IPS-NIHi7 (cell line): ENCODE measurements around the gene NTN3.

ENCODE experiments used
- DNase-seq: peaks from one replicate; pipeline ENCODE4 v3.0.0; 2012; ENCODE audit warnings: mixed read lengths; ENCODE audit errors: extremely low spot score

NTN3 gene

GRCh38 chr16:2497116-2497630 lies 26.1 kb downstream of the NTN3 start:
- DNase-seq, result no peak

GRCh38 chr16:2497695-2498484 lies 26.8 kb downstream of the NTN3 start:
- no peak for DNase-seq

GRCh38 chr16:2498531-2499253 lies 27.6 kb downstream of the NTN3 start:
- DNase-seq, result no peak

DNA sequence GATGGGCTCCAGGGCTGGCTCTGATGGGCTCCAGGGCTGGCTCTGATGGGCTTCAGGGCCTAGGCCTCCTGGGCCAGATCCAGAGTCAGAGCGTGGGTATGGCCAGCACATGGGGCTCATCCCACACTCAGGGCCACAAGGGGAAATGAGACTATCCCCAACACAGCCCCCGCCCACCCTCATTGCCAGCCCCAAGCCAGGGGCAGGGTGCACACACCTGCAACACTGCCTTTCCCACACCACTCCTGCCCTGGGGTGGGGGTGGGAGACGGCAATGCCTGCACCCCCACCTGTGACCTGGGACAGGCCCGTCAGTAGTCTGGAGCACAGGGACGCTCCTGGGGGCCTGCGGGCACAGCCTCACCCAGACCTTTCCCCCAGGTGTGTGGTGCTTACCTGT lies 28.4 kb downstream of the NTN3 start:
- DNase-seq, result no peak

DNA sequence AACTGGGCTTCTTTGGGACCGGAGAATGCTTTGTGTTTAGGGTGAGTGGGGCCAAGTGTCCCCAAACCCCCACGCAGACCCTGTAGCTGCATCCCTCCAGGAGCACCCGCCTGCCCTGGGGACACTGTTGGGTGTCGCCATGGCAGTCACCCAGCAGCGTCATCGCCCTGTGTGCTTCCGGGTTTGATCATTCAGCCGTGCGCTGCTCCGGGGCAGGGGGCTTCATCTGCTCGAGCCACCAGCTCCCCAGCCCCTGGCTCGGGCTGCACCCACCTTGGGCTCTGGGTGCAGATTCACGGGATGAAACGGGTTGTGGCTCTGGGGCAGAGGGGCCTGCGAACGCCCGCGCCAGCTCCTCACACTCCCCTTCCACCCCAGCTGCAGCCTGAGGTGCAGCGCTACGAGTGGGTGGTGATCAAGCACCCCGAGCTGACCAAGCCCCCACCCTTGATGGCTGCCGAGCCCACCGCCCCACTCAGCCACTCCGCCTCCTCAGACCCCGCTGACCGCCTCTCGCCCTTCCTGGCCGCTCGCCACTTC lies 28.9 kb downstream of the NTN3 start:
- no peak for DNase-seq

DNA sequence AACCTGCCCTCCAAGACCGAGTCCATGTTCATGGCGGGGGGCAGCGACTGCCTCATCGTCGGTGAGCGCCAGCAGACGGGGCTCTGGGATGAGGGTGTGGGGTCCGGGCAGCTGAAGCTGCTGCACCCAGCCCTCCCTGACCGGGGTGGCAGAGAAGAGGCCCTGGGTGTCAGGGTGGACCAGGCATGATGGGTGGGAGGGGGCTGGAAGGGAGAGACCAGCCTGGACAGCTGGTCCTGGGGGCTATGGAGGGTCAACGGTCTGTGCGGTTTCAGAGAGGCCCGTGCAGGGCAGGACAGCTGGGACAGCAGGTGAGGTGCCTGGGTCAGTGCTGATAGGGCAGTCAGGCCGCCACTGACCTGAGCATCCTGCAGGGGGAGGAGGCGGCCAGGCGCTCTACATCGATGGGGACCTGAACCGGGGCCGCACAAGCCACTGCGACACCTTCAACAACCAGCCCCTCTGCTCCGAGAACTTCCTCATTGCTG lies 29.4 kb downstream of the NTN3 start:
- no peak for DNase-seq

- DNase-seq, result peak; percentile 95
These were observed 30.0 kb downstream of the NTN3 start for GRCh38 chr16:2500918-2501750.

DNA sequence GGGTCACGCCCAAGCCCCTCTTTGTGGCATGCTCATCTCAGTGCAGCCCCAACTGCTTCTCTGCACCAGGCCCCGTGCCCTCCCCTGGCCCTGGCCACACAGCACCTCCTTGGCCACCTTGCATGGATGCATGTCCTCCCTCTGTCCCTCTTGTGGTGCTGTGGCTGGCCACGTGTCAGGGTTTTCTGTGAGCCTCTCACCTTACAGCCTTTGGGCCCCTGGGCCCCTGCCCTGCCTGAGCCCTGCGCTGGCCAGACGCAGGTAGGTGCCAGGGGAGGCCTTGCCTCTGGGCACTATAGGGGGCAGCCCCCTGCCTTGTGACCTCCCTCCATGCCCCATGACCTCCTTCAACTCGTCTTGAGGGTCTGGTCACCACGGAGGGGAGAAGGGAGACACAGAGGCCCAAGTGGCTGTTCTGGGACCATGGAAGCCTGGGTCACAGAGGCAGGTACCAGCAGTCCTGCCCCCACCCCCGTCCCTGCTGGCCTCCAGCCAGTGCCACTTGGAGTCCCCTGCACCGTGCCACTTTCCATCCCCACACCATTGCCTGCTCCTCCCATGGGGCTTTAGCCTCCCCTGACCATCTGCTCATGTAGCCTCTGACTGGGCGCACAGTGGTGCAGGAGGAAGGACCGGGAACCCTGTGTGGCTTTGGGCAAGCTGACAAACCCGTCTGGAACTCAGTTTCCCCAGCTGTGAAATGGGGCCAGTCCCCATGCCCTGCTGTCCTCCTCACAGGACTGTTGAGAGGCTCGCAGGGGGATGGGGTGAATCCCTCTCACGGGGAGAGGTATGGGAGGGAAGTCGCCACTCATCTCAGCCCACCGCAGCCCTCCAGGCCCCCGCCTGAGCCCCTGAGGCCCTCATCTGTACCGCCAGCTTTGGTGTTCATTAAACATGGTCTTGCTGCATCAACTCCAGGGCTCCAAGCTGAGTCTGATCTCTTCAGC lies 31.1 kb downstream of the NTN3 start:
- DNase-seq, result no peak

DNA sequence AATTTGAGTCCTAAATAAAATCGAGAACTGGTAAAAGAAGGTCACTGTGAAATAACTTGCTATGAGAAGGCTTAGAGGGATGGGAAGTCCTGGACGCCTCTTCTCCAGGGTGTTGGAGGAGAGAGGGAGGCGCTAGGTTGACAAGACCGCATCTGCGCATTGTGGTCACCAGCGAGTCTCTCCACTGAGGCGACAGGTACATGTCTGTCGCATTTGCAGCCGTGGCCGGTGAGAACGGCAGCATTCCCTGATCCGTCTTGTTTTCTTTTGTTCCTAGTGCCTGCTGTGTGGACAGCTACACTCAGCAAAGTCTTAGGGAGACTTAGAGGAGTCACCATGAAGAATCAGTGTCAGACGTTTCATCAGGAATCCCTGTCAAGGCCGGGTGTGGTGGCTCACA lies 34.6 kb downstream of the NTN3 start:
- no peak for DNase-seq

DNA sequence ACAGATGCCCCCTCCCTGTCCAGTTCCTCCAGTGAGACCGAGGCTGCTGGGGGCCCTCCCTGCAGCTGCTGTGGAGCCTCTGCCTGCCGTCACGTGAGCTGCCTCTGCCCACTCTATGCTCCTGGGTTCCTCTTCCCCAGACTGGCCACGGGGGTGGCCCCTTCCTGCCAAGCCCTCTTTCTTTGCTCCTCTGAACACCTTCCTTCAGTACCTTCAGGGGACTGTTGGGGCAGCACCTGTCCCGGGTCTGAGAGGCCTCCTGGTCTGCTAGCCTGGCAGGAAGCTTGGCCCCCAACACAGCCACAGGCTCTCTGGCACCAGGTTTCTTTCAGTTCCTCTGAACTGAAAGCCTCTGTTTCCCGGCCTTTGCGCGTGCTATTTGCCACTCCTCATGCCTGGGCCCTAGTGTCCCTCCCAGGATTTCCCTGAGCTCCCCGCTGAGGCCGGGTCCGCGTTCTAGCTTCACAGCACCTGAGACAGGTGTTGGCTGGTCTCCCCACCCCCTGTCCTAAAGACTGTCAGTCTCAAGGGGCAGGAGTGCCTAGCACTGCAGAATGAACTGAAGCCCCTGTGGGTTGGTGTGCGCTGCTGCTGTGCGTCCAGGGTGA lies 36.1 kb downstream of the NTN3 start:
- no peak for DNase-seq

DNA sequence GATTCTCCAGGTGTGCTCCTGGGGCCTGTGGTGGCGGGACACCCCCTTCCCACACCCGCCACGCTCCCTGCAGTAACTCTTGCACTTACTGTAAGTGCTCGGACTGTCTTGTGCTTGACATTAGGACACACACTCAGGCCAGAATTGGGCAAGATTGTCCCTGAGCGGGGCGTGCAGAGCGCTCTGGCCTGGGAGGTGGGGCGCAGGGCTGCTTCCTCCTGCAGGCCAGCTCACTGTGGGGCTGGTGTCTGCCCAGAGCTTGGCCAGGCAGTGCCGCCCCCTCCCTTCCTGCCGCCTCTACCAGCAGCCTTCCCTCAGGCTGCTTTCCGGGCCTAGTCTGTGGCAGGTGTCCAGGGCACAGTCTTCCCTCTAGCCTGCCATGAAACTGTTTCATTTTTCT lies 36.6 kb downstream of the NTN3 start:
- DNase-seq, result no peak

DNA sequence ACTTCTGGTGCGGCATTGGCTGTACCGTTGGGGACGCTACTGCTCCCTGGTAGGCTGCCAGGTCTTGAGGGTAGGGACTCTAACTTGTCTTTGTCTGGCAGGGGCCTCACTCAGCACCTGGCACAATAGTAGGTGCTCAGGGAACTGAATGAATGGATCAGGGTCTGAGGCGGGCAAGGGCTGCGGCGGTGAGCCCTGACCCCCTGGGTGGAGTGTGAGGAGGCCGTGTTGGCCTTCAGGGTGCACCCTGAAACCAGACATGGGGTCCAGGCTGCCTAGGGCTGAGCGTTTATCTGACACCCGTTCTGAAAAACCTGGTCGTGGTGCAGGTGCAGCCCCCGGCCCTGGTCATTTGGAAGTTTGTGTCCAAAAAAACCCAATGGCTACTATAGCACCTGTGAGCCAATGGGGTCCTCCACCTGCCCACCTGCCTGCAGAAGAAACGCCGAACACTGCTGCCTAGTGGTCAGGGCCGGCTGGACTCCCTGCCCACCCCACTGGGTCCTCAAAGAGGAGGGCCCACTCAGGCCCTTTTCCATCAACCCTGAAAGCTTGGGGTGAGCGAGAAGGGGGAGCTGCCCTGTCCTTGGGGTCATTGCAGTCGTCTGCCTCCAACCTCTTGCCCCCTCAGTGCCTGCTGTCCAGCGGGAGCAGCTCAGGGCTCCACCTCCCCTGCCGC lies 37.8 kb downstream of the NTN3 start:
- no peak for DNase-seq

DNA sequence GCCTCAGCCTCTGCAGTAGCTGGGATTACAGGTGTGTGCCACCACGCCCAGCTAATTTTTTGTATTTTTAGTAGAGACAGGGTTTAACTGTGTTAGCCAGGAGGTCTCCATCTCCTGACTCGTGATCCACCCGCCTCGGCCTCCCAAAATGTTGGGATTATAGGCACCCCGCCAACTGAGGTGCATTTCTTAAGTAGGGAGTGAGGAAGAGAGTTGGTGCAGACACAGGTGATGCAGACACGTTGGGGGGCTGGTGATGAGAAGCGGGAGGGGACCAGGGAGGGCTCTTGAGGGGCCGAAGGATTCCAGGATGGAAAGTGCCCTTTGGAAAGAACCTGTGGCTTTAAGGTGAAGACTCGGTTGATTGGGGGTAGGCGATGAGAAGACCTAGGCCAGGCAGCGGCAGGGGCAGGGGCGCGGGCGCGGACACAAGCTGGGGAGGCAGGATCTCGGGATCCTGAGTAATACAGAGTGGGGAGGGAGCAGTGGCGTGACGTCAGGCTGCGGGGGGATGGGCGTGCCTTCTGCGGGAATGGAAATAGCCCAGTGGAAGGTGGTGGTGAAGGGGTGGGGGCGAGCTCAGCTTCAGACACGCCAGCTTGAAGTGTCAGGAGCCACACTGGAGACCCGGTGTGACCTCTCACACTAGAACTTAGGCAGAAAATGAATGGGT lies 40.2 kb downstream of the NTN3 start:
- DNase-seq, result peak; percentile 31

DNA sequence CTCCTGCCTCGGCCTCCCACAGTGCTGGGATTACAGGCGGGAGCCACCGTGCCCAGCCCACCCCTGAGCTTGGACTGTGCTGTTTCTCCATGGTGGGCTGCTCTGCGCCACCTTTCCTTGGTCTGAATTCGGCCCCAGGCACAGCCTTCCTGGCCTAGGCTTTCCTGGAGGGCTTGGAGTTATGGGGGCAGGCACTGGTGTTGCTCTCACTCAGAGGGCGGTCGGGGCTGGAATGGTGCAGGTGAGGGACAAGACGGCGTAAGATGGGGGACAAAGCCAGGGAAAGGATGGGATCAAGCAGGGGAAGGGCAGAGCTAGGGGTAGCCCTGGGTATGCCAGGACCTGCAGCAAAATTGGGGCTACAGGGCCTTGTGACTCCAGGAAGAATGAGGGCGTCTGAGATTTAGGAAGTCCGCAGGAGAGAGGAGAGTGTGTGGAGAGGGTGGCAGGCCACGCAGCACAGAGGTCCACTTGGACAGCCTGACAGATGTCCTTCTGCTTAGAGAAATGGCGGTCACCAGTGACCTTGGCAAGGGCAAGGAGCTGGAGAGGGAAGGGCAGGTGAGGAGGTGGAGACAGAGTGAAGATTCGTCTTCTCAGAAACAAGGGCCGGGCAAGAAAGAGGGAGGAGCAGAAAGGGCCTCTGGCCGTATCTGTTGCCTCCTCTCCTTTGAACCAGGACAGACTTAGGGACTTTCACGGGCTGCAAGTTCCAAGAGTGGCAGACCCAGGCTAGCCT lies 41.1 kb downstream of the NTN3 start:
- DNase-seq, result no peak

- DNase-seq, result peak; percentile 53
These were observed 41.8 kb downstream of the NTN3 start for GRCh38 chr16:2512735-2513404.

DNA sequence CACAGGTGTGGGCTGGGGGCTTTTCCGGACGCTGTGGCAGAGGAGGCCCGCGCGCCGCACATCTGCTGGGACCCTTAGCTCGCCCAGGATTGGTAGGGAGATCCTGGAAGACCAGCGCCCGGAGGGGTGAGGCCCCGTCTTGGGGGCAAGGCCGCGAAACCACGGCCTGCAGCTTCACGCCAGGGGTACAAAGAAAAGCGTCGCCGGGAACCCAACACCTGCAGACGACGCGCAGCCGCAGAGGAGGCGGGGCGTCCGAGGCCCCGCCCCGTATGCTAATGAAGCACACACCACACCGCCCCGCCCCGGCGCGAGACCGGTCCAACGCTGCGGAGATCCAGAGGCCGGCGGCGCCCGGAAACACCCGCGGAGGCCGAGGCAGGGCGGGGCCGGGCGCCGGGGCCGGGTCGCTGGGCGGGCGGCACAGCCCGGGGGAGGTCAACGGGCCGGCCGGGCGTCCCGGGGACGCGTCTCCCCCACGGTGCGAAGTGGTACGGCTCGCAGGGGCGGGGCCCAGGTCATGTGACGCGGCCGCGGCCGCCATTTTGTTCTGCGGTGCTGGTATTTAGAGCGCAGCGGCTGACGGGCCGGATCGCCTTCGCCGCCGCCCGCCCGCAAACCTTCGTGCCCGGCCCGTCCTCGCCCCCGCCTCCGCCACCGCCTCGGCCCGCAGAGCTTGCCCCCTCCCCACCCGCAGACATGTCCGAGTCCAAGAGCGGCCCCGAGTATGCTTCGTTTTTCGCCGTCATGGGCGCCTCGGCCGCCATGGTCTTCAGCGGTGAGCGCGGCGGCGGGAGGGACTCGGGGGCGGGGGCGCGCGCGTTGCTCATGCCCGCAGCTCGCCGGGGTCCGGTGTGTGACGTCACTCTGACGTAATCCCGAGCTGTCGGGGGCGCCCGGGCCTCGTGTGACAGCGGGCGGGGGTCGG lies 42.6 kb downstream of the NTN3 start, which contains the start of gene ATP6V0C:
Gene ATP6V0C, plus strand, starts transcription at position 548 of the 928 bp plus-strand sequence. Its CDS starts 152 bp downstream, at position 700.
- peak; percentile 95 for DNase-seq
